Hepatocyte (in vitro differentiated cells): ENCODE results near the gene CHCHD6. TPM values are rescaled to one million over a fixed set of nuclear protein-coding genes. Genes with fewer than 3 reads are reported as not detected.

Experiments
- DNase-seq: peaks from one replicate; pipeline ENCODE4 v3.0.0-alpha.2; 2016; ENCODE audit warnings: low spot score
- H2AFZ ChIP-seq: fragments of 200-600 bp; sonication (generic); 2 replicates; pipeline ENCODE4 v1.6.0; 2016; ENCODE audit warnings: antibody characterized with exemption, mild to moderate bottlenecking
- H3K27ac ChIP-seq: fragments of 200-600 bp; sonication (generic); 2 replicates; pipeline ENCODE4 v1.5.1; 2016; ENCODE audit warnings: mild to moderate bottlenecking
- H3K27me3 ChIP-seq: fragments of 200-600 bp; sonication (generic); 2 replicates; pipeline ENCODE4 v1.6.1; 2016
- H3K36me3 ChIP-seq: fragments of 200-600 bp; sonication (generic); replicated peaks from 2 replicates; pipeline ENCODE4 v1.5.1; 2016; ENCODE audit warnings: low read depth; ENCODE audit not compliant: insufficient read depth
- H3K4me1 ChIP-seq: fragments of 200-600 bp; sonication (generic); 2 replicates; pipeline ENCODE4 v1.5.1; 2016; ENCODE audit warnings: mild to moderate bottlenecking, moderate library complexity; ENCODE audit not compliant: insufficient read depth
- H3K4me2 ChIP-seq: fragments of 200-600 bp; sonication (generic); 2 replicates; pipeline ENCODE4 v1.6.0; 2016
- H3K4me3 ChIP-seq: fragments of 200-600 bp; sonication (generic); 2 replicates; pipeline ENCODE4 v1.5.1; 2016; ENCODE audit warnings: mild to moderate bottlenecking
- H3K79me2 ChIP-seq: fragments of 200-600 bp; sonication (generic); 2 replicates; pipeline ENCODE4 v1.6.0; 2017; ENCODE audit warnings: mild to moderate bottlenecking
- H3K9me2 ChIP-seq: fragments of 200-600 bp; sonication (generic); replicated peaks from 2 replicates; pipeline ENCODE4 v1.6.0; 2017; ENCODE audit warnings: mild to moderate bottlenecking; ENCODE audit not compliant: insufficient read depth
- H3K9me3 ChIP-seq: fragments of 200-600 bp; sonication (generic); 2 replicates; pipeline ENCODE4 v1.5.1; 2016; ENCODE audit warnings: low read depth, mild to moderate bottlenecking
- H4K20me1 ChIP-seq: fragments of 200-600 bp; sonication (generic); 2 replicates; pipeline ENCODE4 v1.6.0; 2016; ENCODE audit warnings: mild to moderate bottlenecking; ENCODE audit not compliant: insufficient read depth, poor library complexity, severe bottlenecking
- CTCF ChIP-seq: fragments of 200-600 bp; sonication (generic); IDR thresholded peaks from 2 replicates; pipeline ENCODE4 v1.5.1; 2016; ENCODE audit warnings: antibody characterized with exemption, mild to moderate bottlenecking; ENCODE audit not compliant: poor library complexity
- EZH2 ChIP-seq: fragments of 200-600 bp; sonication (generic); IDR thresholded peaks from 2 replicates; pipeline ENCODE4 v1.6.1; 2016; ENCODE audit warnings: antibody characterized with exemption, mild to moderate bottlenecking, borderline replicate concordance
- EZH2phosphoT487 ChIP-seq: fragments of 200-600 bp; sonication (generic); IDR thresholded peaks from one replicate; pipeline ENCODE4 v1.6.1; 2018; ENCODE audit warnings: antibody characterized with exemption, mild to moderate bottlenecking, low read depth, moderate library complexity; ENCODE audit not compliant: unreplicated experiment, severe bottlenecking
- WGBS: methylation state at CpG from one replicate; pipeline ENCODE4 v1.1.6; 2016; ENCODE audit warnings: low lambda C conversion rate; ENCODE audit errors: missing lambda C conversion rate; 5-methylcytosine and 5-hydroxymethylcytosine counted together
- polyA plus RNA-seq: library from polyadenylated mRNA; unstranded; fragments of >200 nt; fragmentation: Nextera tagmentation; extraction: Ambion mirVana; gene quantifications from 2 replicates; pipeline ENCODE4 v1.2.1, GENCODE V29; 2016
- total RNA-seq: library from RNA; depleted of rRNA; stranded (reverse); fragments of >200 nt; gene quantifications from 2 replicates; pipeline ENCODE4 v1.2.3, GENCODE V29; 2014

CHCHD6 gene
- total and polyA plus RNA-seq, 2 experiments from 2014 or later = 13.8 to 19.7 TPM

- H3K79me2 ChIP-seq = no peaks in the 10 kb centered on the region
- WGBS = 69% methylated on average over 12 of the region's 12 CpGs
Observed at GRCh38 chr3:126908752-126909275, 204.8 kb downstream of the CHCHD6 start.

DNA sequence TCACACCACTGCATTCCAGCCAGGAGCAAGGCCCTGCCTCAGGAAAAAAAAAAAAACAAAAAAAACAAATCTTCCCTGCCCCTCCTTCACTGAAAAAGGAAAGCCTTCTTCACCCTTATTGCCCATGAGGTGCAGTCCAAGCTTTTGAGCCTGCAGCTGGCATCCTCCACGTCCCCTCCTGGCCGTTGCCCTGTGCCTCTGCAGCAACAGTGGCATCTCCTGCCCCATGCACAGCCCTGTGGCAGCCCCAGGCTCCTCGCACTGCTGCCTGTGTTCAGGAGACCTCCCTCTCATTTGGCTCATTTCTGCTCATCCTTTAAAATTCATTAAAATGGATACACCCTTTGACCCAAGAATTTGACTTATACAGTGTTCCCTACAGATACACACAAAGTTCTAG, 206.2 kb downstream of the CHCHD6 start:
- no peaks in the 10 kb centered on the region for H3K4me1 ChIP-seq
- no peak overlapping the region for H2AFZ ChIP-seq
- no peaks in the 10 kb centered on the region for H4K20me1 ChIP-seq
- no peak for DNase-seq
- H3K27ac ChIP-seq = no peak overlapping the region
- no peaks in the 10 kb centered on the region for H3K9me3 ChIP-seq
- H3K9me2 ChIP-seq = no peaks in the 10 kb centered on the region
- H3K36me3 ChIP-seq = no peaks in the 10 kb centered on the region
- TF ChIP-seq EZH2phosphoT487 (no peak), CTCF (no peak), EZH2 (no peak)
- H3K27me3 ChIP-seq = no peaks in the 10 kb centered on the region
- WGBS = 98% methylated on average over 3 of the region's 3 CpGs
- H3K79me2 ChIP-seq = no peaks in the 10 kb centered on the region
- H3K4me2 ChIP-seq = no peak overlapping the region
- H3K4me3 ChIP-seq = no peak overlapping the region

More at GRCh38 chr3:126908752-126909275, 204.8 kb downstream of the CHCHD6 start:
- Histone ChIP-seq H3K36me3 (no peaks in the 10 kb centered on the region), H3K27ac (no peak overlapping the region), H3K4me2 (no peak overlapping the region), H3K27me3 (no peaks in the 10 kb centered on the region), H3K9me2 (no peaks in the 10 kb centered on the region), H3K4me1 (no peaks in the 10 kb centered on the region), H3K4me3 (no peak overlapping the region), H4K20me1 (no peaks in the 10 kb centered on the region), H3K9me3 (no peaks in the 10 kb centered on the region), H2AFZ (no peak overlapping the region)
- DNase-seq = no peak
- no peak for TF ChIP-seq CTCF
- no peak for TF ChIP-seq EZH2phosphoT487
- TF ChIP-seq EZH2 = no peak

DNA sequence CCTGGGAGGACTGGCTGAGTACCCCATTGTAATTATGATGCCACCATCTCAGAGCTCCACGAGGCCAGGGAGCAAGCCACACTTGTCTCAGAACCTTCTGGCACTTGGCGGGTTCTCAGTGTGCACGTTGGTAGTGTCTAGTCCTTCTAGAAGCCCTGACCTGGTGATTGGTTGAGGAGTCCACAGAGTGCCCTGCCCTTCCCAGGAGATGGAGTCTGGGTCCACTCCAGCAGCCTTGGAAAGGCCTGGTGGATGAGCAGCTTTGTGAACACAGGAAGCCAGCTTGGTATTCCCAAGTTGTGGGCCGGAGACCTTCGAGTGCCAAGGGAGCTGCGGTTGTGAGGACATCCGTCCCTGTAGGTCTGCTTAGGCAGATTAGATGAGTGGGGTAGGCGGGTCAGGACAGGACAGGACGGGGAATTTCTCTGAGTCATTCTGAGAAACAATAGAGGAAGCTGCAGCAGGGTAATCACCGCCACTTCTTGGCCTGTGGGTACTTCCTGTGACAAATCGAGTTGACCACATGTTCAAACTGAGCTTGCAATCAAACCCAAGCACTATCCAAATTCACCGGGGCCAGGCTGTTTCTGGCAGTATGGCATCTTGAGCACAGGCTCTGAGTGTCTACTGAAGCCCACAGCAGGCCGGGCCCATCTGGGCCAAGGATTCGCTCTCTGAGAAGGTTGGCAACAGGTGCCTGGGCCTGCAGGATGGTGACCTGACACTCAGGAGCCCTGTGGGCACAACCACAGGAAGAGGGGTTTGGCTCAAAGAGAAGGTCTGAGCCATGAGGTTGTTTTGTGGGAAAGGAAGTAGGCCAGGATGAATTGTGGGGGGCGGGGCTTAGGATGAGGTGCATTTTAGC, 207.4 kb downstream of the CHCHD6 start:
- no peak for TF ChIP-seq EZH2phosphoT487
- no peak for TF ChIP-seq EZH2
- TF ChIP-seq CTCF = no peak
- H3K79me2 ChIP-seq = no peaks in the 10 kb centered on the region
- no peak overlapping the region for H2AFZ ChIP-seq
- DNase-seq = no peak
- H3K9me3 ChIP-seq = no peaks in the 10 kb centered on the region
- H3K4me1 ChIP-seq = no peaks in the 10 kb centered on the region
- no peaks in the 10 kb centered on the region for H3K36me3 ChIP-seq
- no peaks in the 10 kb centered on the region for H3K27me3 ChIP-seq
- H3K4me2 ChIP-seq = no peak overlapping the region
- H3K9me2 ChIP-seq = no peaks in the 10 kb centered on the region
- 92% methylated on average over 15 of the region's 15 CpGs for WGBS
- no peaks in the 10 kb centered on the region for H4K20me1 ChIP-seq
- no peak overlapping the region for H3K4me3 ChIP-seq
- no peak overlapping the region for H3K27ac ChIP-seq
